ENCODE results near the gene TIMELESS.
"Not testable (repeated sequence)": the region's sequence is repeated elsewhere in the genome, so short reads cannot be mapped to it uniquely, and the experiment has no call there.

TIMELESS gene

GRCh38 chr12:56448860-56449621 lies at the start of gene TIMELESS:
Gene TIMELESS (minus strand): TSS chr12:56449426. CDS start chr12:56434170, 15,256 bp downstream.
- DNase-seq (ENCODE audit: low read depth in 2 of 2) = peak; percentile 70 to 82

- not testable (repeated sequence) for DNase-seq (ENCODE audit: low read depth in 2 of 2)
Observed at GRCh38 chr12:56498126-56498902, 49.1 kb upstream of the TIMELESS start.

DNA sequence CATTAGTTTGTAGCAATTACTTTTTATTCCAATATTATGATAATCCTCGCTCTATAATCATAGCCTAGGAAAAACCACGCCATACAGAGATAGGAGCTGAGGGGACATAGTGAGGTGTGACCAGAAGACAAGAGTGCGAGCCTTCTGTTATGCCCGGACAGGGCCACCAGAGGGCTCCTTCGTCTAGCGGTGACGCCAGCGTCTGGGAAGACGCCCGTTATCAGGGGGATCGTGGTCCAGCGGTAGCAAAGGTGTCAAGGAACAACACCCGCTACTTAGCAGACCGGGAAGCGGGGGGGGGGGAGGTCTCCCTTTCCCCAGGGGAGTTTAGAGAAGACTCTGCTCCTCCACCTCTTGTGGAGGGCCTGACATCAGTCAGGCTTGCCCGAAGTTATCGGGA lies 47.5 kb upstream of the TIMELESS start:
- DNase-seq (ENCODE audit: low read depth in 2 of 2) = peak; percentile 35 to 49

- DNase-seq (ENCODE audit: low read depth in 2 of 2) = not testable (repeated sequence)
Observed at GRCh38 chr12:56494481-56494880, 45.3 kb upstream of the TIMELESS start.

DNA sequence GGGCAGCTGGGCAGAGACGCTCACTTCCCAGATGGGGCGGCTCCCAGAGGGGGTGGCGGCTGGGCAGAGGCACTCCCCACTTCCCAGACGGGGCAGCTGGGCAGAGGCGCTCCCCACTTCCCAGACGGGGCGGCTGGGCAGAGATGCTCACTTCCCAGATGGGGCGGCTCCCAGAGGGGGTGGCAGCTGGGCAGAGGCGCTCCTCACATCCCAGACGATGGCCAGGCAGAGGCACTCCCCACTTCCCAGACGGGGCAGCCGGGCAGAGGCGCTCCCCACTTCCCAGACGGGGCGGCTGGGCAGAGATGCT lies 44.8 kb upstream of the TIMELESS start:
- not testable (repeated sequence) for DNase-seq (ENCODE audit: low read depth in 2 of 2)

GRCh38 chr12:56493409-56494105 lies 44.3 kb upstream of the TIMELESS start:
- not testable (repeated sequence) for DNase-seq (ENCODE audit: low read depth in 2 of 2)

DNA sequence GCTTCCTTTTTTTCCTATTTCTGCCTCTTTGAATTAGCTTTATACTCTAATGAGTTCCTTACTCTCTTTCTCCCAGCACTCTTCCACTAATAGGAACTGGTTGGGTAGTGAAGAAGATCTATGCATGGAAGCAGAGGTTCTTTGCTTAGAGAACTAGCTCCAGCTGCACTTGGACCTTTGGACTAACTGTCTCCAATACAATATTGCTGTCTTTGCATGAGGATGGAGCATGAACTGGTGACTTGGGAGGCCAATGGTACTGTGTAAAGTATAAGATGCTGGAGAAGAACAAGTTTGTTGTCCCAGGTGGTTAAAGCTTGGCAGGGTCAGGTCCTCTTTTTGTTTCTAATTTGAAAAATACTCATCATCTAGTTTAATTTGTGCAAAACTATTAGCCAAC lies 41.1 kb upstream of the TIMELESS start:
- no peak for DNase-seq (ENCODE audit: low read depth in 2 of 2)

DNA sequence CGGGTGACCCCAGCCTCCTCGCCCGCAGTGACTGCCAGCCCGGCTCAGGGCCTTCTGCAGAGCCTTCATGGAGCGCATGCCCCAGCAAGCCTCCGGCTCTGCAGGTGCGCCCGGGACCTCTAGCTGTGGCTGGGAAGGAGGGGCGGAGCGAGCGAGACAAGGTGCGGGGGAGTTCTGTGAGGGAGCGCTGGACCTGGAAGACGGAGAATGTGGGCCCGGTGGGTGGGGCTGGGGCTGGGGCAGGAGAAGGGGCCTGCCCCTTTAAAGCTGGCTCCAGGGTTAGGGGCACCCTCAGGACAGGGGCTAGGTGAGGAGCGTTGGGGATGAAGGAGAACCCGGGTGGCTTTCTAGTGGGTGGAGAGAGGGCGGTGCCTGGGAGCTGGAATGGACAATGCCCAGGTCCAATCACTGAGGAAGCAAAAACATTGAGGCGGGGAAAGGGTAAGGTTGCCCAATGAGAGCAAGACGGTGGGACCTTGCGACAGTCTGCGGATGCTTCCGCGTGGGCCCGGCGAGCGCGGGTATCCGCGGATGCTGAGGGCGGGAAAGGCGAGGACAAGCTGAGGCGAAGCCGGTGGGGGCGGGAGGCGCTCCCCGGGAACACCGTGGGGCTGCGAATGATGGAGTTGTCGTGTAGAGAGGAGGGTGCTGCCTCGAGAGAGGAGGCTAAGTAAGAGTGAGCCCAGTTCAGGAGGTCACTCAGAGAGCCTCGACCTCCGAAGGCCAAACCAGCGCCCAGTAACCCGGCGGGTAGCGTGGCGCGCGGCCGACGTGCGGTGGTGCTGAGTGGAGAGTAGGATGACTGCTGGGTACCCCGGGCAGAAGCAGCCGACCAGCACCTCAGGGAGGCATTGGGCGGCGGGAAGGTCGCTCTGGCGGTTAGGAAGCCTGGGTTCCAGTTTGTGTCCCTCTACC lies 39.1 kb upstream of the TIMELESS start, which contains the start of gene GLS2:
TSS of gene GLS2 (minus strand) at position 121 of the 915 bp plus-strand sequence. CDS start at position 78, 43 bp downstream.
- DNase-seq (ENCODE audit: low read depth in 2 of 2) = peak; percentile 57 to 69

DNA sequence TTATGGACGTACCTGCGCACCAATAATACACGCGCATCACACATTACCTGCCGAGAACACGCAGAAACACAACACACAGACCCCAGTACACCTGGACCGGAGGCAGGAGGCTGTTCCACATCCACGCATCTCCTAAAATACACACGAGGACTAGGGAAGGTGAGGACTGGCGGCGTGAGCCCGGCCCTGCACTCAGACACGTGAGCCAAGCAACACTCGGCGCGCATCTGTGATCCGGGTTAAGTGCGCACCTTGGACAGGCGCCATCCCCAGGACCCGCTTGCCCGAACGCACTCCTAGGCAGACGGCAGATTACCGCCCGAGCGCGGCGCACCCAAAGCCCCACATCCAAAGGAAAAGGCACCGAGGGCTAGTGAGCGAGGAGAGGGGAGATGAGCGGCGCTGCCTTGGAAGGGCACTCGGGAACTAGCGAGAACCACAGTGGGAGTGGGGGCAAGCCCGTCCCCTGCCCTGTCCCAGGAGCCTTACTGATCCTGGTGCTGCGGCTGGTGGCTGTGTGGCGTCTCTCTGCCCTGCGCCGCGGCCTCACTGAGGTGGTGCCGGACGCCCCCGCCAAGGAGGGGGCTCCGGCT lies 38.3 kb upstream of the TIMELESS start:
- DNase-seq (ENCODE audit: low read depth in 2 of 2) = no peak

GRCh38 chr12:56486694-56487093 lies 37.5 kb upstream of the TIMELESS start:
- no peak for DNase-seq (ENCODE audit: low read depth in 2 of 2)

DNA sequence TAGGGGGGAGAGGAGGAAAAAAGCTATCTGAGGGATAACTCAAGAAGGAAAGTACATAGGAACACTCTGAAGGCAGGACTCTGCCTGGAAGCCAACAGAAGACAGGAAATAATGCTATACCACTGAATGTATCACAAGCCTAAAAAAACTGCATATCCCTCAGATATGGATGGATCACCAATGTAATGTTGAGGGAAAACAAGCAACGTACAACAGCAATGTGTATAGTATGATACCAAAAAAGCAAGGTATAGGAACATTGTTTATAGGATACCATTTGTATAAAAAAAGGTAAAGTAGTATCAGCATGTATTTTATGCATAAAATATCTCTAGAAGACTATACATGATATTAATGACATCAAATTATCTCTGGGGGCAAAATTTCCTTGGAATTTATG lies 35.3 kb upstream of the TIMELESS start:
- no peak for DNase-seq (ENCODE audit: low read depth in 2 of 2)

- DNase-seq (ENCODE audit: low read depth in 2 of 2) = no peak
Observed at GRCh38 chr12:56479625-56480024, 30.4 kb upstream of the TIMELESS start.

DNA sequence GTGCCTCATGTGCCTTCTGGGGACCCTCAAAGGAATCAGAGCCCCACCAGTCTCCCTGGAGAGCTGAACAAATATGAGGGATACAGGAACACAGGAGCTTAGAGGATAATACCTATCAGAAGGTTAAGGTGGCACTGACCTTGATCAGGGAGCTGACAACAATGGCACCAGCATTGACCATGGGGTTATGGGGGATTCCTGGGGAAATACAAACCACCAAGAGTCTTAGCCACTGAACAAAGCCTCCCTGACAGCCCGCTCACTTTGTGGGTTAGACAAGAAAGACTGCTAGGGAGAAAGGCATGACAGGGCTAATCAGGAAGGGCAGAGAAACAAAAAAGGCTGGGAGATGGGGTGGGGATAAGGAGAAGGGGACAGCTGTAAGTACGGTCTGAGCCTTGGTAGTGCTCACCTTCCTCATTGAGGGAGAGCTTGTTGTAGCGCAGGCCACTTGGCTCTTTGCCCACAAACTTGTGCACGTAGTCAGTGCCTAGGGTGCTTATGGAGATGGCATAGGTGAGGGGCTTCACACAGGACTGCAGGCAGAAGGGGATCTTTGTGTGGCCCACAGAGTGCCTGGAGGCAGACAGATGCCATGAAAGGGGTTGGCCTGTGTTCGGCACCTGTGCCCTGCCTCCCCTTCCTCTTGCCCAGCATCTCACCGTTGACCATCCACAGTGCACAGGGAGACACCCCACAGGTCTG lies 28.4 kb upstream of the TIMELESS start:
- no peak for DNase-seq (ENCODE audit: low read depth in 2 of 2)

- DNase-seq (ENCODE audit: low read depth in 2 of 2) = no peak
Observed at GRCh38 chr12:56476972-56477432, 27.8 kb upstream of the TIMELESS start.

DNA sequence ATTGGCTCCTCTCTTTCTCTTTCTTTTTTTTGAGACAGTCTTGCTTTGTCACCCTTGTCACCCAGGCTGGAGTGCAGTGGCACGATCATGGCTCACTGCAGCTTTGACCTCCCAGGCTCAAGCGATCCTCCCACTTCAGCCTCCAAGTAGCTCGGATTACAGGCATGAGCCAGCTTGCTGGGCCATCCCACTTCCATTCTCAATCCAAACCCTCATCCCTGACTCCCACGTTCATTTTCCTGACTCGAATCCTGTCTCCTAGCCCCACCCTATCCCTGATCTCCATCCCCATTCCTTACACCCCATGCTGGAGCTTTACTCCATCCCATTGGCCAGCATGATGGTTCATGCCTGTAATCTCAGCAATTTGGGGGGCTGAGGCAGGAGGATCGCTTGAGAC lies 26.9 kb upstream of the TIMELESS start:
- DNase-seq (ENCODE audit: low read depth in 2 of 2) = no peak

DNA sequence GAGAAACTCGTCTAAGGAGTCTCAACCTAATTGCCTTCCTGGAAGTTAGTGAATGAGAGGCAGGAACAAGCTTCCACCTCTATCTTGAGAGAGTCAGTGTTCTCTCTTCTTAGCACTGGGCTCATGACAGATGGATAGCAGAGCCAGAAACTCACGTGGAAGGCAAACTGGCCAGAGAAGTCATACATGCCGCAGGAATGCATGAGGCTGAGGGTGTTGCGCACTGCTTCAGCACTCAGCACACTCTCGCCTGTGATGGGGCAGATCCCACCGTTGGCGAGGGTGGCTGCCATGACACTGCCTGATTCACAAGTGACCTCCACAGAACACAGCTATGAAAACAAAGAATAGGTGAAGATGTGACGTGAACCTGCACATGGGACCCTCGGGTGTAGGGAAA lies 25.2 kb upstream of the TIMELESS start:
- no peak for DNase-seq (ENCODE audit: low read depth in 2 of 2)

DNA sequence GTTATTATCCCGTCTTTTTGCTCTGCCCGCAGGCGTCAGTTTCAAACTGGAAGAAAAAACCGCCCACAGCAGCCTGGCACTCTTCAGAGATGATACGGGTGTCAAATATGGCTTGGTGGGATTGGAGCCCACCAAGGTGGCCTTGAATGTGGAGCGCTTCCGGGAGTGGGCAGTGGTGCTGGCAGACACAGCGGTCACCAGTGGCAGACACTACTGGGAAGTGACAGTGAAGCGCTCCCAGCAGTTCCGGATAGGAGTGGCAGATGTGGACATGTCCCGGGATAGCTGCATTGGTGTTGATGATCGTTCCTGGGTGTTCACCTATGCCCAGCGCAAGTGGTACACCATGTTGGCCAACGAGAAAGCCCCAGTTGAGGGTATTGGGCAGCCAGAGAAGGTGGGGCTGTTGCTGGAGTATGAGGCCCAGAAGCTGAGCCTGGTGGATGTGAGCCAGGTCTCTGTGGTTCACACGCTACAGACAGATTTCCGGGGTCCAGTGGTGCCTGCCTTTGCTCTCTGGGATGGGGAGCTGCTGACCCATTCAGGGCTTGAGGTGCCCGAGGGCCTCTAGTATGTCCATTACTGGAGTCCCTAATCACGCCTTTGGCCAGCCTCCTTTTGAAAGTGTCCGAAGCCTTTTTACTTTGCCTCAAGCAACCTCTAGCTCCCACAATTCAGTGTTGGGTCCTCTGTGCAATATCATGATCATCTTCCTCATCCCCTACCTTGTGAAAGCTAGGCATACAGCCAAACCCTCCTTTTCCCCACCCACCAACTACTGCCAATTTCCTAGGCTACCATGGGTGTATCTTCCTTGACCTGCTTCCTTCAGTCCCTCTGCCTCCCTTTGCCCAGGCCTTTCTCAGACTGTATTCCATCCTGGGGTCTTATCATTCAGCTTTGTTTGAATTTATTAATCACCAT lies 20.0 kb upstream of the TIMELESS start:
- DNase-seq (ENCODE audit: low read depth in 2 of 2) = no peak

DNA sequence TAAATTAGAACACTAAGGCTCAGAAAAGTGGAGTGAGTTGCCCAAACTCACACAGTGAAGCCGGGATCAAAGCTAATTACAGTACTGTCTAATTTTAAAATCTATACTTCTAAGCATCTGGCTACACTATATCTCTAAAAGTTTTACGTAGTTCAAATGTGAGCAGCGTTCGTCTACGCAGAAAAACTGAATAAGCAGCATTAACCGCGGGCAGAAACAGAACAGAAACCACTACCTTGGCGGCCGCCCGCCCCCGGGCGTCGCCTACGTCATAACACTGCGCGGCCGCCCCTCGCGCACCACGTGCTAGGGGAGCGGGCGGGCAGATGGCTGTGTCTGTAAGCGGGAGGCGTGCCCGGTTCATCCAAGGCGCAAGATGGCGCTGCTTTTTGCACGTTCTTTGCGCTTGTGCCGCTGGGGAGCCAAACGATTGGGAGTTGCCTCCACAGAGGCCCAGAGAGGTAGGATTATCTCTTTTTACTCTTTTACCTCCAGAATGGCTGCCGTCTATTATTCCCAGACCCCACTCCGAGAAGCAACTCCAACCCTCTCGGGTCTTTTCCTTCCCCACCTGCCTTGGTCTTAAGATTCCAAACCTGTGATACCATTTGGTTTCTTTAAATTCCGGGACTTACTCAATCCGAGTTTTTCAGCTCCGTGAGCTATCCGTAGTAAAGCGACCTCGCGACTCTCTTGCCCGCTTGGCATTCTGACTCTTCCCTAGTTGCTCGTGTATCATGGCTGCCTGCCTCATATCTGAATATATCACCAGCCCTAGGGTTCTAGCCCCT lies 19.2 kb upstream of the TIMELESS start, which contains the start of gene SPRYD4:
TSS of gene SPRYD4 (plus strand) at position 363 of the 791 bp plus-strand sequence. CDS start at position 377, 14 bp downstream.
- peak; percentile 84 to 92 for DNase-seq (ENCODE audit: low read depth in 2 of 2)

Measured in stimulated activated CD4-positive, alpha-beta T cell treated with anti-CD3 and anti-CD28 coated beads, Interleukin-15, amount 100 ng/mL, for 48 hours (primary cell).